Embryonic facial prominence (tissue), 1 donor: ENCODE results near the gene MASP1.

ENCODE experiments used
- DNase-seq: peaks from one replicate; pipeline ENCODE4 v3.0.0-alpha.2; 2016; ENCODE audit errors: extremely low spot score

MASP1 gene

DNA sequence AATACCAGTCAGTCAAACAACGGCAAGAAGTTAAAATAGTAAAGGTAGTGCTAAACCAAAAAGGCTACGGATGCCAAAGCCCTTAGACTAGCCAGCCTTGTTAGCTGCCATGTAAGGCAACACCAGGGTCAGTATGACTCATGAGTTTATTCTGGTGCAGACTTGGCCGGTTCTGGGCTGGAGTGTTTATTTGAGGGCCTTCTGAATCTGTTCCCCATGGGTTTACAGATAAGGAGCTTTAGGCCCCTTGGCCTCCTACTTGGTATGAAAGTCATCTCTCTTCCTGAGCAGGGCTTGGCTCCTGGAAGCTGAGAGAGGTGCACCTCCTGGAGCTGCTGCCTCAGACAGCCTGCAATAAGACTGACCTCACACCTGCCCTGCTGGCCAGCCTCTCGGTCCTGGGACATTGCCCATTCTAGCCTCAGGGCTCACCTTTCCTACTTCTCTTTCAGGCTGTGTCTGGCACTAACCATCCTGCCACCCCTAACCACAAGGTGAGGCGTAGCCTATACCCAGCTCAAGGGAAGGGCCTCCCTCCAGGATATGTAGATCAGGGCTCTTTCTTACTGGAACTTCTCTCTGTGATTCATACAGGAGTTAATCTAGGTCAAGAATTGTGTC lies 104.6 kb downstream of the MASP1 start:
- no peak for DNase-seq

DNA sequence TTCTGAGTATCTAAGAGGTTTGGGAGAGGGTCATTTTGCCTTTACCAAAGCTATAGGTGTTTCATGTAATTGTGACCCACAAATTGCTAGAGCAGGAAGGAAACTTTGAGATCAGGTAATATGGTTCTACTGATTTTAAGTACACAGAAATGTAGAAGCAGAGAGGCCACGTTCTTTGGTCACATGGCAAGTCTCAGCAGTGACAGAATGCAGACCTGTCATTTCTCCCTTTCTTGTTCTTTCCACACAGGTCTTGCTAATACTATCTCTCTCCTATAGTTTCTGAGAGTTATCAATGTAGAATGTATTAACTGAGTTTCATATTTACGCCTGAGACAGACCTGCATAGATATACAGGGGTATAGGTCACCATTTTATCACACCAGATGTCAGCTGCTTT lies 105.2 kb downstream of the MASP1 start:
- no peak for DNase-seq

DNA sequence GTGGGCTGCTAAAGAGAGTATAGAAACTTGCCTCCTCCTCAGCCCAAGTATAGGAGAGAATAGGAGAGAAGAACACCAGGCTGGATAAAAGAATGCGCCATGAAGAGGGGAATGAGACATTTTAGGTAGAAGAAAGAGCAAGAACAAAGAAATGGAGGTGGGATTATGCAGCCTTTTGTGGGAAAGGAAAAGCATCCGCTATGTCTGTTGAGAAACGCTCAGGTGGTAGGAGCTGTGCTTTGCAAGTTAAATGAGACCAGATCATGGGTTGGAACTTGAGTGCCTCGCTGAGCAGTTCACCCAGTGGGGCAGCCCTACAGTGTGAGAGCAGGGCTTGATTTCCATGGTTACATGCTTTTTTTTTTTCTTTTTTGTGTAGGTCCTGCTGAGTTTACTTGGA lies 105.8 kb downstream of the MASP1 start:
- DNase-seq: no peak
